Ramos (cell line): Measurements from ENCODE around the gene RHEX.

Source experiments
- in situ Hi-C: fragments of 300-500 bp; cut with MboI; formaldehyde crosslinking; loops from one replicate; pipeline ENCODE4 v1.14.3; 2022; ENCODE audit warnings: low sequenced_read_pairs; ENCODE audit not compliant: unreplicated experiment

Gene RHEX

DNA sequence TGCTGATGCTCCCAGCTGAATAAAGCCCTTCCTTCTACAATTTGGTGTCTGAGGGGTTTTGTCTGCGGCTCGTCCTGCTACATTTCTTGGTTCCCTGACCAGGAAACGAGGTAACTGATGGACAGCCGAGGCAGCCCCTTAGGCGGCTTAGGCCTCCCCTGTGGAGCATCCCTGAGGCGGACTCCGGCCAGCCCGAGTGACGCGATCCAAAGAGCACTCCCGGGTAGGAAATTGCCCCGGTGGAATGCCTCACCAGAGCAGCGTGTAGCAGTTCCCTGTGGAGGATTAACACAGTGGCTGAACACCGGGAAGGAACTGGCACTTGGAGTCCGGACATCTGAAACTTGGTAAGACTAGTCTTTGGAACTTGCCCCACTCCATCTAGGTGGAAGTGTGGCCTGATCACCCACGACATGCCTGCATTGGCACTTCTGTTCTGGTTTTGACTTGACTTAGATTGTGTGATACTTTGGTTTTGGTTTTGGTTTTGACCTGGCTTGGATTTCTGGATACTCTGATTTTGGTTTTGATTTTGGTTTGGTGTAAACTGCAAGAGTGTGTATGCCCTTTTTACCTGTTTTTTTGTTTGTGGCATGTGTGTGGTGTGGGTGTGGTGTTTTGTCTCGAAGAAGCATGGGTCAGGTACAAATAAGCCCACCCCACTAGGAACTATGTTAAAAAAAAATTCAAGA is at the start of gene RHEX:
TSS of gene RHEX (plus strand) at position 255 of the 692 bp plus-strand sequence. CDS start 44,656 bp downstream, outside the sequence.
- in situ Hi-C loops, result loop anchor here (10.0 kb wide), 1 partner anchor 758 kb away; no protein-coding TSS in a partner anchor

DNA sequence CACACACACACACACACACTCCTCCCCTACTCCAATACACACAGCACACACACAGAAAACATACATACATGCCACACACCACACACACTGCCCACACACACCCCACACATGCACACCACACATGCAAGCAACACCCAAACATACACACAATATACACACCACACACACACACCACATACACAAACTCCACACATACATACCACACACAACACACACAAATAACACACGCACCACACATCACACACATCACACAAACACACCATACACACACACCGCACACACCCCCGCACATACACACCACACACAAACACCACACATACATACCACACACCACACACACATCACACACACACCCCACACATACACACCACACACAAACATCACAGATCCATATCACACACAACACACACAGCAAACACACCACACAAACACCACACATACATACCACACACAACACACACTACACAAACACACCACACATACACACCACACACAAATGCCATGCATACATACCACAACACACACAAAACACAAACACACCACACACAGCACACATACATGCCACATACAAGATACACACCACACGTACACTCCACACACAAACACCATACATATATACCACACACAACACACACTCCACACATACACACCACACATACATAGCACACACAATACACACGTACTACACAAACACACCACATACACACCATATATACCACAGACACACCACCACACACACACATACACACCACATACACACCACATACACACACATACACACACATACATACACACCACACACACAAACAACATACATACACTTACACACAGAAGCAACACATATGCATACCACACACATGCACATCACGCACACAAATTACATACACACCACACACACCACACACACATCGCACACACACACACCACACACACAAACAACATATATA is 48.8 kb upstream of the RHEX start:
- in situ Hi-C loops, result no loop called here

GRCh38 chr1:206004826-206005225 is 48.1 kb upstream of the RHEX start:
- in situ Hi-C loops, result no loop called here

DNA sequence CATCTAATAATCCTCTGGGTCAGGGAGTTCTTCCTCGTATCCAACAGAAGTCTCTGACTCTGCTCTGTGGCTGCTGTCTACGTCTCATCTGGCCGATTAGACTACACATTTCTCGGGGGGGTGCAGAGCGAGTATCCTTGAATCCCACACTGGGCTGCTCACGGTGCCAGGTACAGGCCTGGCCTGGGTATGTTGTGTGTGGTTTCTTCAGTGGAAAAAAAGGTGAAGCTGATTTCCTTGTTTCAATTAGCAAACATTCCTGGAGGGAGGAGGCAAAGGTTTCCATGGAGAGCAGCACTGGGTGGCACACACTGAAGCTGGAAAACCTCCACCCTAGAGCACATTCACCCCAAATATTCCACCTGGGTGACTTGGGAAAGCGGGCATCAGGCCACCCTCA is 47.7 kb upstream of the RHEX start:
- in situ Hi-C loops, result no loop called here

DNA sequence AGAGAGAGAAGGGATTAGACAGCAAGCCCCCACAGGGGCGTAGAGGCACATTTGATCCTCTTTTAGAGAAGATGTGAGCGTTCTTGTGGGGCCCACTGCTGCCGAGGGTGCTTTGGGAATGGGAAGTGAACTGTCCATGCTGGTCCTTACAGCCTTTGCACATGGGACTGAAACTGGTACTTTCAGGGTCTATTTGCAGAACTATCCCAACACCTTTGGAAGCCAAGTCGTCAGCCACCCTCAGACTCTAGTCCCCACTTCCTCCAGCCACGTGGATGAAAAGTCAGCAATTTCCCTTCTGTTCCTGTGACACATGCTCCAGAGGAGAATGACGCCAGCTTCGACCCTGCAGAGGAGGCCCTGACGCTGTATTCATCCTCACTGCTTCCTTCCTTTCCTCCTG is 47.2 kb upstream of the RHEX start:
- in situ Hi-C loops, result no loop called here

DNA sequence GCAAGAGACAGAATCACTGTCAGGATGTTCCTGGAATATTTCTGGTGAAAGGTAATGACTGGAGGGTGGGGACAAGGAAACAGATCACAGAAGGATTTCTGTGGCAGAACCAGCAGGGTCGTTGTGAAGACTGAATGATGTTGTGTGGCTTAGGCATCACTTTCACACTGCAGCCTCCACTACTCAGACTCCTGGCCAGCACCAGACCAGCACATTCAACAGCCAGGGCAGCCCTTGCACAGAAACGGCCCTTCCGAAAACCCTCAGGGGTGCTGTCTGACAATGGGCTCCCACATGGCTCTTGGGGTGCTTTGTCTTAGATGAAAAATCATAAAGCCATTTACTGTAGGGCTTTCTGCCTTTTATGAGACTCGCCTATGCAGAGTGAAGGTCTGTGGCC is 46.0 kb upstream of the RHEX start:
- in situ Hi-C loops, result no loop called here

- in situ Hi-C loops, result no loop called here
Observed at GRCh38 chr1:206010060-206010459, 42.9 kb upstream of the RHEX start.

DNA sequence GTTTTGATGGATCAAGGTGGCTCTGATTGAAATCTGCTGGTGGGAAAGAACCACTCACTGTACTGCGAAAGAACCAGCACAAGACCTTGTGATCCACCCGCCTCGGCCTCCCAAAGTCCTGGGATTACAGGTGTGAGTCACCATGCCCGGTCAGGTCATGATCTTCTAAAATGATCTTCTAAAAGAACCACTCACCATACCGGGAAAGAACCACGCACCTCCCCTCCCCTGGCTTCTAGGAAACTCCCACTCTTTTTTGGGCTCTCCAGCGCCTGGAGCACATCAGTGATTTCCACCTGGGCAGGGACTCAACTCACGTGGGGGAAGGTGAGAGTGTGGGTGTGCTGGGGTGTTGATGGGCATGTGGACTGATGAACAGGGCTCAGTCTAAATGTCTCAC is 41.9 kb upstream of the RHEX start:
- in situ Hi-C loops, result no loop called here

DNA sequence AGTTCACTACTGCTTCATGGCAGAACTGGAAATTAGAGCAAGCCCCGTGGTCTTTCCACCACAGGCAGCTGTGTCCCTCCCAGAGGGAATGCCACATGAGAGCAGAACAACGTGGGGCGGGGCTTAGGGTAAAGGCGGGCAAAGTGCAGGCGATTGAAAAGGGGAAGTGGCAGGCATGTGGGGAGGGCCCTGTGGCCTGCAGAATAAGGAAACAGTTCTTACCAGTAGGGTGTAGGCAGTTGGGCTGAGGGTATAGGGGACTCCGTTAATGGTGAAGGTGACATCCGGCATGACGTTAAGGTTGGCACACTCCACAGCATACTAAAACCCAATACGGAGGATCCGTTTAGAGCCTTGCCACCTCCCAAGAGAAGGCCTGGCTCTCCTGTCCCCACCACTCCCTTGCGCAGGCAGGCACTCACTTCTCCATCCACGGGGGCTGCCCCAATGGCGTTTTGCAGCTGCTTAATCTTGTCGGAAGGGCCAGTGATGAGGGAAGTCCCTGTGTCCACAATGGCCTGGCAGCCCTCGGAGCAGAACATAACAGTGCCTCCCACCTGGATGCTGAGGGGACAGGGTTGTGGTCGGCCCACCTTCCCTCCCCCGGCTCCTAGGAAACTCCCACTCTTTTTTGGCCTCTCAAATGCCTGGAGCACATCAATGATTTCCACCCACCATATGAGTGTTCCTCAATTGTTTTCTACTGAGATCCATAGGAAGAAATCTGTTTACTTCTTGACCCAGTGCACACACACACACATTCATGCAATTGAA is 40.7 kb upstream of the RHEX start:
- in situ Hi-C loops, result no loop called here

- in situ Hi-C loops, result no loop called here
Observed at GRCh38 chr1:206013026-206013795, 39.8 kb upstream of the RHEX start.

GRCh38 chr1:206014601-206015000 is 38.4 kb upstream of the RHEX start:
- in situ Hi-C loops, result no loop called here

DNA sequence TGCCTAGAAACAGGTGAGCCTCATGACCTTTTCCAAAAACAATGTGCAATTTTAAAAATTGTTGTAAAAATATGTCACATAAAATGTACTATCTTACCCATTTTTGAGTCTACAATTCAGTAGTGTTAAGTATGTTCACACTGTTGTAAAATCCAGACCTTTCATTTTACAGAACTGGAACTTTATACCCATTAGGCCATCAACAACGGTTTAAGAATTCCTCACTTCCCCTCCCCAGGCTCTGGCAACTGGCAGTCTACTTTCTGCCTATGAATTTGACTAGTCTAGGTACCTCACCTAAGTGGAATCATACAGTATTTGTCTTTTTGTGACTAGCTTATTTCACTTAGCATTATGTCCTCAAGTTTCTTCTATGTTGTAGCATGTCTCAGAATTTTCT is 37.9 kb upstream of the RHEX start:
- in situ Hi-C loops, result no loop called here

- in situ Hi-C loops, result no loop called here
Observed at GRCh38 chr1:206020393-206021007, 32.5 kb upstream of the RHEX start.

- in situ Hi-C loops, result no loop called here
Observed at GRCh38 chr1:206021008-206021625, 31.9 kb upstream of the RHEX start.

GRCh38 chr1:206021626-206022365 is 31.2 kb upstream of the RHEX start:
- in situ Hi-C loops, result no loop called here

DNA sequence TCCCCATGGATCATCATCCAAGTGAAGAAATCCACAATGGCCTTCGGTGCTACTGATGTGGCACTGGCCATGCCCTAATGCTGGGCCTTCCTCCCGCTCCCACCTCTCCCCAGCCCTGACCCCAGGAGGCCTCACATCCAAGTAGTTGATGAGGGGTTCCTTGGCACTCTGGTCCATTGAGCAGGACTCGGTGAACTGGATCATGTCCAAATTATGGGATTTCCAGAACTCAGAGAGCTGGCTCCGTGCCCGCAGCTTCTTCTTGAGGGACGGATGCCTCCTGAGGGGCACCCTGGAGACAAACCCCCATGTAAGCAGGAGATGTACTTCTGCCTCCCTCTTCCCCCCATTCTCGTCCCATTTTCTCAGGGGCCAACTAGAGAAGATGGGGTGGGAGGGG is 30.2 kb upstream of the RHEX start:
- in situ Hi-C loops, result no loop called here

- in situ Hi-C loops, result no loop called here
Observed at GRCh38 chr1:206023695-206024094, 29.3 kb upstream of the RHEX start, which contains the start of gene CTSE. TSS of gene CTSE (minus strand) at chr1:206023895. CDS start at chr1:206023791, 104 bp downstream.

GRCh38 chr1:206025283-206025820 is 27.6 kb upstream of the RHEX start:
- in situ Hi-C loops, result loop anchor here (5.0 kb wide), 1 partner anchor 82 kb away; no protein-coding TSS in a partner anchor
